ENCODE results near the gene DOCK10.

Gene DOCK10

DNA sequence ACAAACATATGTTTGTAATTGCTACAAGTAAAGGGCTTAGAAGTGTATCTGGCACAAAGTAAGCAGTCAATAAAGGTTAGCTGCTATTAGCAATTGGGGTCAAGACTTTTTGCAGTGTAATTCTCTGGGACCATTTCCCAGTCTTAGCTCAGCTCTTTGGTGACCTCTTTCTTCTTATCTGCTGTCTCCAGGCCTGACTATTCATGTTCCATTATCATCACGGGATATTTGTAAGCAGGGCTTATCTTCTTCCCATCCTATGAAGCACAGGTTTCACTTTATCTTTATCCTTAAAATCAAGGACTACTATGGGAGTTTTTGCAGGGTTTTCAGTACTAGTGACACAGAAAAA is 131.7 kb downstream of the DOCK10 start:
- DNase-seq = no peak

DNA sequence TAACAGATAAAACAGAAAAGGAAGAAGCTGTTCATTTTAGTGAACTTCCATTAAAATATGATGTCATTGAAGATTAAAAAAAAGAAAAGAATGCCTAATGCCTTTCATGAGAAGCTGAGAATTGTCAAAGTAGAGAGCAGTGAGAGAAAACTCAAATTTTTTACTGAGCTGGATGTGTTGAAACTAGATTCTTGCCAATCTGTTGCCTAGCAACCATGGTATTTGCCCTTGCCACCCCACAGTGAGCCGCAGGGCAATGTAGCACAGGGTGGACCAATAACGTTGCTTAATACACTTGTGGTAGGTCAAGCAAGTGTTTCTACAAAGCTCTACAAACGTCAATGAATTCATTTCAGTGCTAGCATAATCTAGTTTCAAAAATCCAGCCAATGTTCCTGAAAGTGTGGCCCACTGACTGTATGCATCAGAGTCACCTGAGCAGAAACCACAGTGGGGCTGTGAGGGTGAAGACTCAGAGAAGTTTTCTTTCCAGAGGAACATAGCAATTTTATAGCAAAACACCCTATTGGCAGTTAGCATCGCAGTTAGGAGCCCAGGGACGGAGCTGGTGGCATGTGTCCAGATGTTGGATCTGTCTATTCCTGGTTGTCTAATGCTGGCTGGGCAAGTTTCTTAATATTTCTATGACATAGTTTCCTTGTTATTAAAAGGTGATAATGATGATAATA is 132.2 kb downstream of the DOCK10 start:
- no peak for DNase-seq

DNA sequence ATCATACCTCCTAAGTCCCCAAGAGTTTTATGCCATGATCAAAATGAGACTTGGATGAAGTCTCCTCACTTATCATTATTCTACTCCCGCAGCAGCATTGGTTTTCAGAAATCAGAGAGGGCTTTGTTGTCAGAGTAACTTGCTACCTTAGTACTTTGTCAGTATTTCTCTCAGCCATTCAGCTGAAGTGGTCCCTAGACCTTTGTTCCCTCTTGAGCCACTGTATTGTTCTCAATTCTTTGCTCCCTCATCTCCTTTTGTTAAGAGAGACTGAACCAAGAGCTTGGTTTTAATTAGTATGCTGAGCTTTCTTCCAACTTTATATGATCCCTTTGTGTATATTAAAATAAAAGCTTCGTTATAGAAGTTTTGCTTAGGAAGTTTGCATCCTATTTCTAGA is 133.4 kb downstream of the DOCK10 start:
- DNase-seq = no peak

DNA sequence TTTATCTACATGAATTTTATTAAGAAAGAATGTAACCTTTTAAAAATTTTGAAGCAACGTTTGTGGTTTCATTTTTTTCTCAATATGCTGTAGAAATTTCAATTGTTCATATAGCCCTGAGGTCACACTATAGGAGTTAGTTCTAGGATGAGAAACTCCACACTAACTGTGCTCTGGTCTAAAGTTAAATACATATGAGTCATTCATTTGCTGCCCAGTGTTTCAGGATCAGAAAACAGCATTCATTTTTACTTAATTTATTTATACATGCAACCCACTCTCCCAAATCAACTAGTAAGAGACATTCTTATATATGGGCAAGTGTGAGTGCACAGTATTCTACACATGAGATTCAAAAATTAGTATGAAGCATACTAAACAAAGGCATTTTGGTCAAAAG is 137.9 kb downstream of the DOCK10 start:
- DNase-seq = no peak

DNA sequence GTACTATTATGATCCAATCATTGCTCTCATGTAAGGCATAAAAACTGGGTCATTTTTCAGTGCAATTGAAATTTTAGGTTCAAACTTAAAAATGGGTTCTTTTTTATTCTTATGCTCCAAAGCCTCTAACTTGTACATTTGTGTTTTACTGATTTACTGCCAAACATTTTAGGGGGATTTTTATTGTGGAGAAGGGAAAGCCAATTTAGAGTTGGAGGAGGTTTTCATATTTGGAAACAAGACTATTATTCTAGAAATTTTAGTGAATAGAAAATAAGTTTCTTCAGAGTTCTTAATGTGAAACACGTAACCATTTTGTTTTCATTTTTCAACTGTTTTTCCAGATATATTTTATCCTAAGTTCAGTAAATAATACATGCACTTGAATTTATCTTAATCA is 138.6 kb downstream of the DOCK10 start:
- DNase-seq = no peak

DNA sequence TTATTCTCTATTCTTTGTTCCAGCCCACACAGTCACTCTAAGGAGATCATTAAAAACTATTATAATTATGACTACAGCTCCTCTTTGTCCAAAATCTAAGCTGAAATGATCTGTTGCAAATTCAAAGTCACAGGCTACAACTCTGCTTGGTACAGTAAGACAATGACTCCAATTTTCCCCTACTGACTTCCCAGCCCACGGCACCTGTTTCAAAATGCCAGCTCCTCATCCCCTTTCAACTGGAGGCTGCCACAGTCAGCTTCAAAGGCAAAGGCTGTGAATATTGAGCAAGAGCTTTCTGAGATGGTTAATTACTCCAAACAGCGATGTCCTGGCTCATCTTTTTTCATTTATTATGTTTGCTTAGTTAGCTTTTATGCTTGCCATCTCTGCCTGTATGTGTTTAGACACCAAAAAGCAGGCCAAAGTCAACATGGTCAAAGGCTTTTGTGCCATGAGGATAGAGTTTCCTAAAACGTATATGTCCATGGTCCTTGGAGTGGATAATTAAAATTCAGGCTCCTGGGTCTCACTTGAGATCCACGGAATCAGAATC is 141.1 kb downstream of the DOCK10 start:
- DNase-seq = peak in 1 of 2 experiments; percentile 44

DNA sequence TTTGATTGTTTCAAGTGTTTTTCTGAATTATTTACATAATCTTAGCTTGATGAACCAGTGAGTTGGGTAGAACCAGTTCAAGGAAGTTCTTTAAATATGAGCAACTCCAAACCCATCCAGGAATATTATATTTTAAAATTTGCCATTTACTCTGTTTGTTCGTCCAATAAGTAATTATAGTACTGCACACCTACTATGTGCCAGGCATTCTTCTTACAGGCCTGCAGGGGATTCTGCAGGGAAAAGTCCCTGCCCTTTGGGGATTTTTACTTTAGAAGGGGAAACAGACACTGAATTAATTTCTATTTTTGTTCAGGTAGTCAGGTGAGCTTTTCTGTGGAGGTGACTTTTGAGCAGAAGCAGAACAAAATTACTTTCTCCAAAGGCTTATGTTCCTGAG is 146.9 kb downstream of the DOCK10 start:
- DNase-seq = no peak

DNA sequence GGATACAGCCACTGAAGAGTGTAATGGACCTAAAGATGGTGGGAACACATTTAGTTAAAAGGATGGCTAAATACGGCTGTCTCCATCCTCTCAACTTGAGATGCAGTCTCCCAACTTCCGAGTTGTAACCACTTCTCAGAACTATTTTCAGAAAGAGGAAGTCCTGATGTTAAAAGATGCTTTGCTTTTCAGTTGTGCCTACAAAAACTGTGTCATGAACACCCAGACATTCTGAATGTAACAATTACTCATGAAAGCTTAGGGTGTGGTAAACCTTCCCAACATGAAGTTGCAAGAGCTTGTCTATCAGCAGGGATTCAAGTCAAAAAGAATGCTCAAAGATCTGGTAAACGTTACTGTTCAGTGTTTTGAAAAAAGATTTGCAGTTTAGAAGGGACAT is 147.9 kb downstream of the DOCK10 start:
- no peak for DNase-seq

DNA sequence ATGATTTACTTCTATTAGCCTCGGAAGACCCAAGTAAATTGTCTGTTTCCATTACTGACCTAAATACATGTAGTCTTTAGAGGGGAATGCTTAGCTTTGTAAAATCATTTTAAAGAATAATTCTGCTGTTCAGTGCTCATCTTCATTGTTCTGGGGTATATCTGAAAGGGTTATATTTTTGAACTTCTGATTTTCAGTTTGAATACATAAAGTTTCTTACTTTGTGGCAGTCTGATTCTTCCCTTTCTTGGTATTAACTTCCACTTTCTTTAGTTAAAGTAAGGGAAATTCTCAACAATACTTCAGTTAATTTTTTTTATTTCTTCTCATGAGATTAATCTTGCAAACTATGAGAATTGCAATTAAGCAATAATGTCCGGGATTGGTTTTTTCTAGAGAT is 148.4 kb downstream of the DOCK10 start:
- DNase-seq = no peak

DNA sequence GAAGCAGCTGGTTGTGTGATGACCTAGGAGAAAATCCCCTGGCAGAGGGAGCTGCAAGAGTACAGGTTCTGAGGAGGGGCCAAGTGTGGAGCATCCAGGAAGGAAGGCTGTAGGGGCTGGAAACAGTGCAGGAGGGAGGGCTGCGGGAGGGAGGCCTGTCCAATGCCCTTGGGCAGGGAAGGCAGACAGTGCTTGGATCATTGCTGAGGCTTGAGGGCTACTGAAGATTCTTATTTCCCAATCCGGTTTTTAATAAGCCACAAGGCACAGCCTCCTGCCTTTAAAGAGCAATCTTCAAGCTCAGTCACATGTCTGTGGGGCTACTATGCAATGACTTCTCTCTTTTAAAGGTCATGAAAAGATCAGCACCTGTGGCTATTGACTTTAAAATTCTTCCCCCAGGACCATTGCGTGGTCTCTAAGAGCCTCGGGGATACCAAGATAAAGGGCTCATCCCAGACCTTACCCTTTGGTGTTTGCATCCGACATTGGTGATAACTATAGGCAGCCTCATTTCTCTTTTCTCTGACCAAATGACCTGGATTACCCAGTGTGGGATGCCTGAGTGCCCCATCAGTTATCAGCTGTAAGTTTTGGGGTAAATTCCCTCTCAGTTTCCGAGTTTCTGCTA is 149.6 kb downstream of the DOCK10 start:
- no peak for DNase-seq

DNA sequence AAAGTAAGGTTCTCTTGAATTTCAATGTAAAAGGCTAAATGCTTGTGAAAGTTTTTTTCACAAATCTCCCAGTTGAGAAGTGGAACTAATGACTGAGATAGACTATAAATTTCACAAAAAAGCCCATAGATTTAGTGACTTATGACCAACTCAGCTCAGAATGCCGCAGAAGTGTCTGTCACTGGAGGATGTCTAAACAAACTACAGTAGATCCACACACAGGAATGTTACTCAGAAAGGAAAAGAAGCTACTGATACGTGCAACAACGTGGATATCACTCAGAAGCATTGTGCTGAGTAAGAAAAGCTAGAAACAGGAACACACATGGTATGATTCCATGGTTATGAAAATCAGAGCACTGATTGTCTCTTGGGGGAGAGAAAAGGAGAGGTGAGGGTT is 151.9 kb downstream of the DOCK10 start:
- no peak for DNase-seq

DNA sequence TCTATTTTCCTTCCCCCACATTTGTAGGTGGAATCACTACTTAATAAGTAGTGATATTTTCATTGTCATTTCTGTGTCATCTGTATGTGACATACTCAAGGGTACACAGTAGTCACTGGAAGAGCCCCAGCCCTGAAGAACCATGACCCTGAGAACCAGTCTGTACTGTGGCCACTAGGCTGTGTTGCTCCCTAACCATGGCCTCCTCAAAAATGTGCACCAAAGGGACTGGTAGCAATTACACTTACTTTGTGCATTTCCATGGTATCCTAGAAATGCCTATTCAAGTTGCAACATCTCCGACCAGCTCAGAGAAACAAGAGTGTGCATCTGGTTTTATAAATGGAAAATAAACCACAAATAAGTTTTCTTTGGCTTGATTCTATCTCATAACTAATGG is 155.1 kb downstream of the DOCK10 start:
- DNase-seq = no peak

DNA sequence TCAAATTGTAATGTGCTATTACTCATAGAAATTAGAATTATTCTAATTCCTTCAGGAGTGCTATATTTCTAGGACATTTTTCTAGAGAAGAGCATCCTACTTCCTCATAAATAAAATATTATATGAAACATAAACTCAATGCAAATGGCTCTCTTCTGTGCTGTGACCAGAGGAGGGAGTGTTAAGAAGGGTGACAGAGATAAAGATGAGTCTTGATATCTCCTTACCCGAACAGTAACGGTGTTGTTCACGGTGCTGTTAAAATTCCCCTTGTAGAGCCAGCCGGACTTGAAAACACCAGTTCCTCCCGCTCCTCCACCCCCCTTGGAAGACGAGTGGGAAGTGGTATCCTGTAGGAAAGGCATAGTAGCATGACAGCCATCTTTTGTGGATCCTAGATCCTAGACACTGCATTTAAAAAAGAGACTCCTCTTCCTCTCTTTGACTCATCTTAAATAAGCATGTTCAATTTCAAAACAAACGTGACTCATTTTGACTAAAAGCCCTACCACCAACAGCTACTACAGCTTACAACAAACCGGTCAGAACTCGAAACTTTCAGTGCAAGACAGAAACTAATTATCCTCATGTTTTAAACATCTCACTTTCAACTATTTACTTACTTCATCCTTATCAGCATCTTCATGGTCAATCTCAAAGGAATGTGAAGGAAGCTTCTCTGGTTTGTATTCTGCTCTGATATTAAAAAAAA is 156.3 kb downstream of the DOCK10 start:
- no peak for DNase-seq

DNA sequence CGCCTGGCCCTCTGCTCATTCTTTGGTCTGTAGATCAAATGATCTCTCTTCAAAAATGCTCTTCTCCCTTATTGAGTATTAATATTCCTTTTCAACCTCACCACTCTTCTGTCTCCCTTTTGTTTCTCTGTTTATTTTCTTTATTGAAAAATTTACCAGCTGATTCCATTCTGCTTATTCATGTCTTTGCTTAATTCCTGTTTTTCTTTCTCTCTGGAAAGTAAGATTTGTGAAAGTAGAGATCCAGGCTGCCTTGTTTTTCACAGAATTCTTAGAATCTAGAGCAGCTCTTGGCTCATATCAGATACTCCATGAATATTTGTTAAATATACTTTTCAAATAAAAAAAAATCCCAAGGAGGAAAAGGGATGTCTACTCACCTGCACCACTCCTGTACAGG is 157.0 kb downstream of the DOCK10 start:
- no peak for DNase-seq

DNA sequence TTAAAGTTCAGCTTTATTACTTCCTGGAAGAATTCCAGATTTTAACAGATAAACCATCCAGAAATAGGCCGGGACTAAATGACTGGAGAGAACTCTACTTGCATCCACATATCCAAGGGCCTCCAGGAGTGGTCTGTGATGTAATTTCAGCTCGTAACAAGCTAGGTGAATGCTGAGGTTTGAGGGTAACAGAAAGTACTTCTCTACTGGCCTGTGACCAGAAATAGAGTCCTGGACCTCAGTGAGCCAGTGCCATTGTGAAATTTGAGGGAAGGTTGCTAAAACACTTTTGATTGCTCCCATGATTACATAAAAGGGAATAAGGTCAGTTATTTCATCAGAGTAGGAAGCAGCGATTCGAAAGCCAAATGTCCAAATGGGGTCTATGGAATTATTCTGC is 158.1 kb downstream of the DOCK10 start:
- no peak for DNase-seq

DNA sequence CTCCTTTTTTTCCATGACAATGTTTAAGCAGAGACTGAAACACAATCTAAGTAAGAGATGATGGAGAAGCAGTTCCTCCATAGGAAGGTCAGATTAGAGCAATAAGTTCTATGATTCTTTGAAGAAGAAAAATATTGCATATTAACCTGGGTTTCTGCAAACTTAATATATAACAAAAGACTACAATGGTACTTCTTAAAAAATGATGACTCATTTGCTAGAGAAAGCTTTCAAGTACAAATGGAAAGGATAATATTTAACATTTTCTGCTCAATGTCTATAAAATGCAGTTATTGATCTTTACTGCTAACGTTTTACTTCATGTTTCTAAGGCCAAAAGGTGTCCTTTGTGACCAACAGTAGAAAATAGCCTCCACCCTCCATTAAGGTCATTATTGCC is 158.6 kb downstream of the DOCK10 start:
- DNase-seq = no peak

DNA sequence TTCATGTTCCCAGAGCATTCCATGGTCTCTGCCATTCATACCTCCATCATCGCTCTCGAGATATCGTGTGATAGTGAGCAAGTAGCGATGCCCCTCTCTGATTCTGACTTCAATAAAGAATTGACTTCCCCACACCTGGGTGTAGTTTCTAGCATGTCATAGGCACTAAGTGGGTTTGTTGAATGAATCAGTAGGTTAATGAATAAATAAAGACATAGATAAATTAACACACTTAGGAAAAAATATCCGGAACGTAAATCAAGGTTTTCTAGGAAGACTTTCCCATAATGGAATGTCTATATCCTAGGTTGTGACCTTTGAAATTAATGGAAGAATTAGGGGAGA is 159.1 kb downstream of the DOCK10 start:
- no peak for DNase-seq

DNA sequence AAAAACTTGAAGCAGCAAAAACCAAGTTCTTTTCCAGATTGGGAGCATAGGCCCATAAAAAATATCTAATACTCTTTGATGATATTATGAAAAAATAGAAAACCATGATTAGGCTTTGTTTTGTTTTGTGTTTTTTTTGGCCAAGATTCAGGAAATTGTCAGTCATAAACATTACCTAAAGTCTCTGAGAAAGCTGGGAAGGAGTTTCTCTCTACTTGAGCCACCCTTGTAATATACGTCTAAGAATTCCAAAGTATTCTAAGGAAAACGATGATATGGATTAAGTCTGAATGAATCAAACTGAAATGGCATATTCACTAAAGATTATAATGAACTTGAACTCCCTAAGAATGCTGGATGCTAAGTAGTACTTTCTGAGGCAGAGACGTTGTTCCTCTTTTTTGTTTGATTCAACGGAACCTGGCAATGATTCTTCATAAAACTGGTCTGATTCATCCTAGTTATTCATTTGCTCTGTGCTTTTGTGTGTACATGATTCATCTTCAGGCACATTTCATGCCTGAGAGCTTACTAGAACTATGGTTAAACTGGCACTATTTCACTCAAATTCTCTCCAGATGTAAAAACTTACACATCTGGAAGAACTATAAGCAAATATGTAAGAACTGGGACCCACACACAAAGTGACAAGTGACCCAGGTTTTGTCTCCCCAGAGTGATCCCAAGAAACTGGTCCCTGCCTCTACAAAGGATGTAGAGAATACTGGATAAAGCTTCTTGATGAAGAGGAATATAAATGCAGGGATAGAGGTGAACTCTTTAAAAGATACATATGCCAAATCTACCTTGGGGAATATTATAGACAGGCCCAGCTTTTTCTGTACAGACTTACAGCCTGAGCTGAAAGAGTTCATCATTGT is 159.7 kb downstream of the DOCK10 start:
- no peak for DNase-seq

DNA sequence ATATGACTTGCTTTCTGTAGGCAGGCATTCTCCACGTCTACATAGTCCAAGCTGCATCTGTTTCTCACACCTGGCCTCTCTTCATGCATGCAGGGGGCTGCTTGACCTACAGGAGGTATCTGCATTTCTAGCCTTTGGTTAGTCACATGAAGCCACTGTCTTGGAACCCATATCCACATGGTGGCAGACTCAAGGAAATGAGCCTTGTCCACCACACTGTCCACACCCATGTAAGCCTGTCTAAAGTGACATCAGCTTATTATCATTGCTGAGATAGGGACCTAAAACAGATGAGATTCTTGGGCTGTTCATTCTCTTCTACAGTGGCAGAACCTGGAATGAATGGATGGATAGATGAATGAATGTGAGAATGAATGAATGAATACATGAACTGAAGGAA is 160.4 kb downstream of the DOCK10 start:
- DNase-seq = no peak

DNA sequence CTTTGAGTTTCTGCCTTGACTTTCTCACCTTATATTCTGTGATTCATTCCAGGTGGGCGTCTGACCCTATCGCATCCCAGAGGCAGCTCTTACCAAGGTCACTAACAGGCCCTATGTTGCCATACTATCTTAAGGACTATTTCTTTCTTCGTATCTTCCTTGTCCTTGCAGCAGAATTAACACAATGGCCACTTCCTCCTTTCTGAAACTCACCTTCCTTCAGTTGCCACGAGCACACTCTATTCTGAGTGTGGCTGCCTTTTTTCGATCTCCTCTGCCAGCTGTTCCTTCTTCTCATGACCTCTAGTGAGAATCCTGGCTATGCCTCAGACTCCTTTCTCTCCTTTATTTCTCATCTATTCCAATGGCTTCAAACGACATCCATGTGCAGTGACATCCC is 165.7 kb downstream of the DOCK10 start:
- no peak for DNase-seq

DNA sequence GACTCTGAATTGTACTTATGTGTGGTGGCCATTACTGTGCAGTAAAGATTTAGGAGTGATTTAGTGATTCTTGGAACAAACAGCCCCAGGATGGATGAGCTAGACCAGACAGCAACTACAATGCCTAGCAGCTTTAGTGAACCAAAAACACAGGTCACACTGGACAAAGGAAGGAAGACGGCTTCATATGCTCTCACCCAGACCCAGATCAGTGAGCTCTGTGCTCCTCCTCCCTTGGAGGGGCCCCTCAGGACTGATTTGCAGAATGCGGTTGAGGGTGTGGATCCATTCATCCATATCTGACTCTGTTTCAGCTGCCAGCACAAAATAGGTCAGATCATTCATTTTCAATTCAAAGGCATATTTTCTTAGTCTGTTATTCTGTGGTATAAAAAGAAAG is 166.4 kb downstream of the DOCK10 start:
- DNase-seq = no peak

DNA sequence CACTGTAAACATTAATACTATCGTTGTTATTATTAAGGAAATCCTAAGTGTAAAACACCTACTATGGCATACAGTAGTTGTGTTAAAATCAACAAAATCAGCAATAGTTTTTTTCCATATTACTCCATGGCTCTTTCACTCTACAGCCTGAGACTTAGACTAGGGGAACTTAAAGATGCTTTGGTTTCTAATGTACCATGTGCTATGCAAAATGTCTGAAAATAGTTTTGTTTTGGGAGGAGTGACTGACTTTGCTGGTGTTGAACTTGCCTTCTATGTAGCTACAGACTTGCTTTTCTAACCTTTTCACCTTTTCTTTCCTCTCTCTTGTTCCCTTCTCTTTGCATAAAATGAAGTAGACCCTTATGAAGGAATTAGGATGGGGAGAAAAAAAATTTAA is 167.1 kb downstream of the DOCK10 start:
- DNase-seq = no peak

DNA sequence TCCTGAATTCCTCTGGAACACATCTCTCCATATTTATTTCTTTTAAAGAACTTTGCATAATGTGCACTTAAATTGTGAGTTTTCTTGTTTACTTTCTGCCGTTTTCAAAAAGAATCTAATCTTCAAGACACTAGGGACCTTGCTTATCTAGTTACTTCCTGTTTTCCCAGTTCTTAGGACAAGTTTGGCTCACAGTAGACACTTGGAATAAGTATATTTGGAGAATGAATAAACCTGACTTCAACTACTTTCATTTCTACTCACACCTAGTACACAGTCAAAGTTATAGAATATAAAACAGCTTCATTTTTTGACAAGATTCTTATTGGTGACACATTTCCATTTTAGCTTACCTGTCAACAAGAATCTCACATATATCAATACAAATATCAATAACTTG is 170.5 kb downstream of the DOCK10 start:
- DNase-seq = no peak

Data from stimulated activated CD4-positive, alpha-beta T cell treated with anti-CD3 and anti-CD28 coated beads, Interleukin-4, amount 100 ng/mL, for 4 hours (primary cell).